CD14-positive monocyte (primary cell): Measurements from ENCODE around the gene DLGAP1. TPM values are rescaled to one million over a fixed set of nuclear protein-coding genes. Genes with fewer than 3 reads are reported as not detected.

ENCODE experiments used
- DNase-seq, 3 donors: peaks; one replicate each; pipeline ENCODE4 v3.0.0-alpha.2; 2011 to 2022
- H2AFZ ChIP-seq: 2 replicates; pipeline ENCODE4 v1.6.0; 2012; ENCODE audit warnings: mild to moderate bottlenecking, low read depth, low read length, inconsistent platforms; ENCODE audit not compliant: insufficient read depth, poor library complexity, severe bottlenecking
- H3K27ac ChIP-seq, 2 donors: 1 replicate in 1 of 2; 2 replicates in 1 of 2; pipeline ENCODE4 v1.5.1; 2012 to 2013; ENCODE audit warnings: low read length in 2 of 2, control low read depth in 1 of 2, inconsistent platforms in 1 of 2, low read depth in 1 of 2, mild to moderate bottlenecking in 1 of 2
- H3K27me3 ChIP-seq, 2 donors: one replicate each; pipeline versions ENCODE4 v1.6.0 to v1.6.1; 2011 to 2013; ENCODE audit warnings: low read length in 2 of 2; ENCODE audit not compliant: control insufficient read depth in 2 of 2, insufficient read depth in 2 of 2
- H3K36me3 ChIP-seq, 2 donors: replicated peaks in 1 of 2; 1 replicate in 1 of 2; 2 replicates in 1 of 2; pipeline versions ENCODE4 v1.5.1 to v1.6.1; 2012 to 2013; ENCODE audit warnings: low read length in 2 of 2, control low read depth in 1 of 2, inconsistent platforms in 1 of 2, mild to moderate bottlenecking in 1 of 2; ENCODE audit not compliant: insufficient read depth in 2 of 2, control insufficient read depth in 1 of 2
- H3K4me1 ChIP-seq, 2 donors: 1 replicate in 1 of 2; 2 replicates in 1 of 2; pipeline versions ENCODE4 v1.5.1 to v1.6.1; 2012 to 2013; ENCODE audit warnings: low read length in 2 of 2, control low read depth in 1 of 2, inconsistent platforms in 1 of 2, mild to moderate bottlenecking in 1 of 2, moderate library complexity in 1 of 2; ENCODE audit not compliant: insufficient read depth in 2 of 2, control insufficient read depth in 1 of 2
- H3K4me2 ChIP-seq: replicated peaks from 2 replicates; pipeline ENCODE3; 2012; ENCODE audit warnings: low read length, moderate library complexity, mild to moderate bottlenecking; ENCODE audit not compliant: poor library complexity, severe bottlenecking; ENCODE audit errors: extremely low read depth
- H3K4me3 ChIP-seq, 3 experiments: fragments of 200-600 bp in 1 of 3; sonication (generic) in 1 of 3; replicated peaks in 1 of 3; 1 replicate in 2 of 3; 2 replicates in 1 of 3; pipeline ENCODE4 v1.5.1; 2011 to 2013; ENCODE audit warnings: low read length in 3 of 3, mild to moderate bottlenecking in 3 of 3, control low read depth in 2 of 3, low read depth in 2 of 3, inconsistent platforms in 1 of 3, moderate library complexity in 1 of 3
- H3K79me2 ChIP-seq: 2 replicates; pipeline ENCODE4 v1.6.0; 2012; ENCODE audit warnings: mild to moderate bottlenecking, control low read depth, inconsistent platforms, low read length, moderate library complexity; ENCODE audit not compliant: insufficient read depth
- H3K9ac ChIP-seq: 2 replicates; pipeline ENCODE4 v1.6.0; 2017; ENCODE audit warnings: low read length, mild to moderate bottlenecking; ENCODE audit not compliant: insufficient read depth, poor library complexity, severe bottlenecking
- H3K9me3 ChIP-seq, 2 donors: replicated peaks in 1 of 2; 1 replicate in 1 of 2; 2 replicates in 1 of 2; pipeline versions ENCODE4 v1.5.1 to v1.6.1; 2012 to 2013; ENCODE audit warnings: low read length in 2 of 2, control low read depth in 1 of 2; ENCODE audit not compliant: control insufficient read depth in 1 of 2, insufficient read depth in 1 of 2
- H4K20me1 ChIP-seq: 2 replicates; pipeline ENCODE4 v1.6.0; 2012; ENCODE audit warnings: mild to moderate bottlenecking, low read length, control low read depth, moderate library complexity; ENCODE audit not compliant: insufficient read depth
- H3K27ac Mint-ChIP-seq, 7 donors: one replicate each; pipeline ENCODE4 v1.8.0; 2020; ENCODE audit warnings: mild to moderate bottlenecking in 7 of 7, mixed read lengths in 7 of 7, moderate library complexity in 6 of 7, inconsistent platforms in 2 of 7
- H3K27me3 Mint-ChIP-seq, 3 donors: one replicate each; pipeline ENCODE4 v1.8.0; 2021 to 2022; ENCODE audit warnings: low read depth in 3 of 3, mild to moderate bottlenecking in 3 of 3, mixed read lengths in 3 of 3, moderate library complexity in 3 of 3, inconsistent platforms in 1 of 3
- H3K36me3 Mint-ChIP-seq, 2 donors: one replicate each; pipeline ENCODE4 v1.8.0; 2020; ENCODE audit warnings: mixed read lengths in 2 of 2, inconsistent platforms in 1 of 2, mild to moderate bottlenecking in 1 of 2
- H3K4me1 Mint-ChIP-seq: one replicate; pipeline ENCODE4 v1.8.0; 2020; ENCODE audit warnings: mild to moderate bottlenecking, mixed read lengths
- H3K4me3 Mint-ChIP-seq, 2 donors: one replicate each; pipeline ENCODE4 v1.8.0; 2020; ENCODE audit warnings: mild to moderate bottlenecking in 2 of 2, mixed read lengths in 2 of 2, moderate library complexity in 1 of 2
- H3K9me3 Mint-ChIP-seq, 7 donors: one replicate each; pipeline ENCODE4 v1.8.0; 2020 to 2022; ENCODE audit warnings: mixed read lengths in 7 of 7, mild to moderate bottlenecking in 6 of 7, moderate library complexity in 6 of 7, inconsistent platforms in 2 of 7
- CTCF ChIP-seq: fragments of 200-600 bp; IDR thresholded peaks from one replicate; pipeline ENCODE4 v1.8.0; 2022; ENCODE audit warnings: antibody characterized with exemption, mild to moderate bottlenecking
- WGBS: methylation state at CpG from one replicate; pipeline ENCODE4 v1.1.5; 2013; ENCODE audit warnings: missing lambda C conversion rate; ENCODE audit not compliant: insufficient coverage; 5-methylcytosine and 5-hydroxymethylcytosine counted together
- intact Hi-C, 2 donors: fragments of 100-400 bp; cut with micrococcal nuclease; formaldehyde crosslinking; loops; one replicate each; pipeline versions ENCODE4 v1.15.0 to v1.15.1; 2023
- polyA plus RNA-seq, 3 donors: library from polyadenylated mRNA; depleted of rRNA in 1 of 3; unstranded in 2 of 3; stranded (reverse) in 1 of 3; fragments of 300-500 nt in 2 of 3; fragments of >200 nt in 1 of 3; fragmentation: Illumina TruSeq in 2 of 3; gene quantifications; 1 replicate in 2 of 3; 2 replicates in 1 of 3; pipeline ENCODE4 v1.2.3, GENCODE V29; 2012 to 2021

Gene DLGAP1
- polyA plus RNA-seq, 3 donors = 0.09 to 0.42 TPM; not detected in 1

DNA sequence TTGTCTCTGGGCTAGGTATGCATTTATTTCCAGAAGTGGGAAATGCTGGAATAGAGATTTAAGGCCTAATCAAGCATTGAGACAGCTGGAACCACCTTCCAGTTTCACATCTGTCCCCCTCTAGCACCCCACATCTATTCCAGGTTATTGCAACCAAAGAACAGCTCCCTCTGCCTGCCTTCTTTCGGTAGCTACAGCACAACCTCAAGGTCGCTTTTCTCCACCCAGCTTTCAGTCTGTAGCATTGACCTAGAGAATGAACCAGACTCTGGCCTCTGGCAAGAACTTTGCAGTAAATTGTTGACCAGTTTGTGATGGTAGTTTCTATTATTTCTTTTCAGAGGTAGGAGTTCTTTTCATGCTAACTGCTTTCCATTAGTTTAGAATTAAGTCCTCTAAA, 484.2 kb downstream of the DLGAP1 start:
- no peak overlapping the region for H3K27ac Mint-ChIP-seq
- Histone ChIP-seq H3K4me2 (no peak overlapping the region), H3K79me2 (no peaks in the 10 kb centered on the region), H3K4me1 (no peaks in the 10 kb centered on the region), H3K9ac (no peak overlapping the region), H3K9me3 (no peaks in the 10 kb centered on the region), H2AFZ (peak overlapping the region; percentile 11), H4K20me1 (no peaks in the 10 kb centered on the region), H3K27ac (no peak overlapping the region), H3K27me3 (no peaks in the 10 kb centered on the region), H3K36me3 (no peaks in the 10 kb centered on the region), H3K4me3 (no peak overlapping the region)
- no peaks in the 10 kb centered on the region for H3K4me1 Mint-ChIP-seq
- 67% methylated on average over 2 of the region's 2 CpGs for WGBS
- peaks cover 0 to 7% (median 1%) of the 10 kb centered on the region in 3 donors for H3K27me3 Mint-ChIP-seq
- H3K4me3 Mint-ChIP-seq = no peak overlapping the region
- intact Hi-C loops = no loop called here
- no peaks in the 10 kb centered on the region for H3K36me3 Mint-ChIP-seq
- no peak for TF ChIP-seq CTCF
- H3K9me3 Mint-ChIP-seq = peaks cover 0 to 1% (median 0%) of the 10 kb centered on the region in 7 donors
- DNase-seq = no peak

- no peak overlapping the region for H3K4me3 ChIP-seq
- no peak overlapping the region for H3K4me2 ChIP-seq
- no peak for TF ChIP-seq CTCF
These were observed 487.5 kb downstream of the DLGAP1 start for GRCh38 chr18:3967359-3968180.

More at GRCh38 chr18:3967359-3968180, 487.5 kb downstream of the DLGAP1 start:
- no peaks in the 10 kb centered on the region for H3K9me3 ChIP-seq
- Mint-ChIP-seq H3K36me3 (no peaks in the 10 kb centered on the region), H3K27me3 (peaks cover 0 to 13% (median 2%) of the 10 kb centered on the region in 3 donors), H3K4me1 (no peaks in the 10 kb centered on the region), H3K4me3 (no peak overlapping the region), H3K9me3 (peaks cover 0 to 3% (median 0%) of the 10 kb centered on the region in 7 donors), H3K27ac (no peak overlapping the region)
- no peaks in the 10 kb centered on the region for H3K36me3 ChIP-seq
- H3K27ac ChIP-seq = no peak overlapping the region
- H3K4me1 ChIP-seq = no peaks in the 10 kb centered on the region
- H3K9ac ChIP-seq = no peak overlapping the region
- H2AFZ ChIP-seq = no peak overlapping the region
- no peaks in the 10 kb centered on the region for H4K20me1 ChIP-seq
- intact Hi-C loops = no loop called here
- no peaks in the 10 kb centered on the region for H3K79me2 ChIP-seq
- DNase-seq = no peak
- H3K27me3 ChIP-seq = no peaks in the 10 kb centered on the region
- WGBS = 78% methylated on average over 2 of the region's 4 CpGs
